Esophagus mucosa (tissue), 1 donor: Measurements from ENCODE around the gene TAF4B. TPM values are rescaled to one million over a fixed set of nuclear protein-coding genes. Genes with fewer than 3 reads are reported as not detected.
"Not testable (repeated sequence)": the region's sequence is repeated elsewhere in the genome, so short reads cannot be mapped to it uniquely, and the experiment has no call there.

Experiments
- ATAC-seq: fragments of 200-7000 bp; cut with Tn5 transposase; one replicate; pipeline ENCODE4 v1.9.1; 2020
- total RNA-seq: library from RNA; stranded (reverse); gene quantifications from one replicate; pipeline ENCODE4 v1.2.4, GENCODE V29; 2023
- donor health status: DM: yes; HTN: yes; CAD: no.

Gene TAF4B
- total RNA-seq, 1 donor from 2014 or later, result 3.3 TPM

DNA sequence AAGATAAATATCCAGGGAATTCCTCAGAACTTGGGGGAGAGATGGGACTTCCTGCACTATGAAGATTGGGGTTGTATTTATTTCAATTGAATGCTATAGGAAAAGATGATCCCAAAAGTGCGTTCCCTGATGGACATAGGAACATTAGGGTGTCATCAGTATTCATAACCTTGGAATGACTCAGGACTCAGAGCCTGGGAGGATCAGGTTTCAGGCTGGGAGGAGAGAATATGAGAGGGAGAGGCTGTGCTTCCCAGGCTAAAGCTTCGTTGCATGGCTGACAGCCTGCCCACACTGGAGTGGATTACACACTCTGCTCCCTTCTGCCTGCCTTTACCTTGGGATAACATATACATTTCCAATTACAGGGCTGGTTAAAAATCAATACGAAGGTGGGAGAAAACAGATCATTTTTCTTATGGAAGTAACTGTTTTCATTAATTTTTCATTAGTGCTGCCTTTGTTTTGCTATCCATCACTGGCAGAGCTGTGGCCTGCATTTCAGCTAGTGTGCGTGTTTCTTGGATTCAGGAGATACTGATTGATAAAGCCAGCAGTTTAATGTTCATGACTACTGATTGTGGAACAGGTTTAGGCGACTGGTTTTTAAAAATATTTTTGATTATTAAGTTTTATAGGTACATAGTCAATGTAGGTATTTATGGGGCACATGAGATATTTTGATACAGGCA, 203.4 kb downstream of the TAF4B start:
- peak; percentile 86 for ATAC-seq

DNA sequence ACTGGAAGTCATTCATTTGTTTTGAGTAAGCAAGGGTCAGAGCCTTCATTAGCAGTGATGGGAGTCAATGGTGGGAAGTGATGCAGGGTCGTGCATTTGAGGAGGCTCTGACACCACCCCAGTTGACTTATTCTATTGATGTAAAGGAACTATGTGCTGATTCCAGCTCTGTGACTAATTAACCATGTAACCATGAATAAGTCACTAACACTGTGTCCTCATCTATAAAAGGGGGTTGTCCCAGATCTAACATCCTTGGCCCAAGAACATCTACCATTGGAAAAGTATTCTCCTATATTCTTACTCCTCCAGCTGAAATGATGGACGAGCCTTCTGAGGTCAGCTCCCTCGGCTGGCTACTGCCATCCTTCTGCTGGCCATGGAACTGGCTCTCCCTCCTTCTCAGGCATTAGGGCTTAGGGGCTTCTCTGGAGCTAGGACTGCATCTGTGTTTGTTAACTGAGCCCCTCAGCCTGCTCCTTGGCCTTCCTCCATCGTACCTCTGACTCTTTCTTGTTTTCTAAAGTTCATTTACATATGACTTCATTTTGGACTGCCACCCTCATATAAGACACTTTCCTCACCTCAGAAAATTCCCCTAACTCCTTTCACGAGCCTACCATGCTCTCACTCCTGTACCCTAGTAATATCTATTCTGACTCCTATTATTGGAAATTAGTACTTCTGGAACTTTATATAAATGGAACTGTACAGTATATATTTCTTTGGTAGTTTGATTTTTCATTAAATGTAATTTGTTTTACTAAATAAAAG, 206.6 kb downstream of the TAF4B start:
- no peak for ATAC-seq

DNA sequence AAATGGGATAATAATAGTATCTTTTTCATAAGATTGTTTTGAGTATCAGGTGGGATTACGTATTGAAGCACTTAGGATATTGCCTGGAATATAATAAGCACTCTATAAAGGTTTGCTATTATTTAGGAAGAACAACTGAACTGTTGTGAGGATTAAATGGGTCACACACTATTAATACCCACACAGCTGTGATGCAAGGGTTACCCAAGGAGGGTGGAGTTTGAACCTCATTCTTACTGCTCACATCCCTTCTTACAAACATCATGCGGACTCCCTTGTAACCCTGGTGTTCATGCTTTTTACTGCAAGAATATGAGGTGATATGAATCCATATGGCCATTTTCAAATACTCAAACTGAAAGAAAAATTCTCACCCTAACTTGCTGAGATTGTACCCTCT, 208.6 kb downstream of the TAF4B start:
- ATAC-seq, result no peak

DNA sequence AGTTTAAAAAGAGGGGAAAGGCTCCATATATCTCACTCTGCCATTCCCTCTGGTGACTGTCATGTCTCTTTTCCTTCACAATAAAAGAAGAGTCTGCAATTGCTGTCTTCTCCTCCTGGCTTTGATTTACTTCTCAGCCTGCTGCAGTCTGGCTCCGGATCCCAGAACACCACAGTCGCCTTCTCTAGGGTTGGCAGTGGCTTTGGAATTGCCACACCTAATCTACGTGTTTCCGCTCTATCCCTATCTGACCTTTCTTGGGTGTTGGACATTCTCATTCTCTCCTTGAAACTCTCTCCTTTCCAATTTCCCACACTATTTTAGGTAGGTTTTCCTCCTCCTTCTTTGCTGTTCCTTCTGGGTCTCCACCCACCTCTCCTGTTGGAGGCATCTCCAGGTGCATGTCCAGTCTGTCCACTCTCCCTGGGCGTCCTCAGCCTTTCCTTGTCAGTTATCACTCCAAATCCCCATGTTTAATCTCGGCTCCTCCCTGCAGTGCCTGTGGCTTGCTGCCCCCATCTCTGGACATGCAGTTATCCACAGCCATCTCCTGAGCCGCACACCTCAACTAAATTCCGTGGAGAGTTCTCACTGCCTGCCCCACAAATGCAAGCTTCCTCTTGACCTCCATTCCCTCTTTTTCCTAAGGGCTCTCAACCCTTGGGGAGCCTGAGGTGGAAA, 209.3 kb downstream of the TAF4B start:
- no peak for ATAC-seq

DNA sequence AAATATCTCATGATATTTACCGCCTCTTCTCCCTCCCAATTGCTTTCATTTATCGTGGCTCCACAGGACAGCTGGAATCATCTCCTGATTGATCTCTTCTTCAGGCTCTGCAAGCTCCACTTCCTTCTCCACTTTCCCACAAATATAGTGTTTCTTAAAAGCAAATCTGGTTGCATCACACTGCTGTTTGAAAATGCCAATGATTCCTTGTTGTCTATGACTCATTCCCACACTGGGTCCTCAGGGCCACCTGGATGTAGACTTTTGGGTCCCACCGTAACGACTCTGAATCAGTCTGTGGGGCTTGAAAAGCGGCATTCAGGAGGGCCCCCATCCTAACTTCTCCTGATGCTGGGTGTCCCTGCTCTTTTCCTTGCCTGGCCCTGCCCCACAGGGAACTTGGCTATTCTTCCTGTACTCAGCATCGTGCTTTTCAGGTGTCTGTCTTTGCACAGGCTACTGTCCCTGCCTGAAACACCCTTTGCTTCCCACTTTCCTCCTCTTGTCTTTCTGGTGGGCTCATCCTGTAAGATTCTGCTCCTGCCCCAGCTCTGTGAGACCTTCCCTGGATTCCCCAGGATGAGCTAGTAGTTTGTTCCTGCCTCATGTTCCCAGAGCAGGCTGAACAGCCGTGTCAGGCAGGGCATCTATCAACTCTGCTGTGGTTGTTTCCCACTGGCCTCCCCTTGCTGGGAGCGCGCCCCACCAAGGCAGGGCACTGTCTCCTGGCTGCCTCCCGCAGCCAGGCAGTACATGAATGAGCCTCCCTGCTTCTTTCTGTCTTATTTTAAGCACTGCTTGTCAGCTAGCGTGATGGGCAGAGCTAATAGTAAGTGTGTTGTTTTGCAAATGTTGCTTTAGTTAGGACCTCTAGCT, 210.2 kb downstream of the TAF4B start:
- peak; percentile 37 for ATAC-seq

DNA sequence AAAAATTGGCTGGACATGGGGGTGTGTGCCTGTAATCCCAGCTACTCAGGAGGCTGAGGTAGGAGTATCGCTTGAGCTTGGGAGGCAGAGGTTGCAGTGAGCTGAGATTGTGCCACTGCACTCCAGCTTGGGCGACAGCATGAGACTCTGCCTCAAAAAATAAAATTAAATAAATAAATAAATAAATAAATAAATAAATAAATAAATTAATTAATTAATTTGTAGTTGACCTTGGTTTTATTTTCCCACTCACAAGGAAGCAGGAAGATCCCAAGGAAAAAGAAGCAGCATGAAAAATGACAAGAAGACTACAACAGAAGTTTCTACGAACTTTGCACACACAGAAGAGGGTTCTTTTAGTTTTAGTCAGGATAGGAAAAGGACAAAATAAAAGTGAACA, 211.4 kb downstream of the TAF4B start:
- not testable (repeated sequence) for ATAC-seq

DNA sequence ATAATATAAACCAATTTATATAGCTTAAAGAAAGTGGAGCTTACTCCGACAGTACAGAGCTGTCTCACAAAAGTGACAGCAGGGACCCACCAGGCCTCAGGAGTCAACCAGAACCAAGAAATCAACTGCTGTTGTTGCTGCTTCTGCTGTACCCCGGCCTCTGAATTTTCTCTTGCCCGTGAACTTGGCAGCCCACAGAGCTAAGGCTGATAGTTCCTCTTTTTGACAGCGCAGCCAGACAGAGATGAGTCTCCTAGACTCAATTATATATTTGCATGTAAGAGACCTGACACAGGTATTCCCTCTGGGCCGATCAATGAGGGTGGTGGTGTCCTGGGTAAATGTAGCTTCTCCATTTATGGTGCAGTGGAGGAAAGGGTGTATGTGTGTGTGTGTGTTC, 212.7 kb downstream of the TAF4B start:
- ATAC-seq, result peak; percentile 42

DNA sequence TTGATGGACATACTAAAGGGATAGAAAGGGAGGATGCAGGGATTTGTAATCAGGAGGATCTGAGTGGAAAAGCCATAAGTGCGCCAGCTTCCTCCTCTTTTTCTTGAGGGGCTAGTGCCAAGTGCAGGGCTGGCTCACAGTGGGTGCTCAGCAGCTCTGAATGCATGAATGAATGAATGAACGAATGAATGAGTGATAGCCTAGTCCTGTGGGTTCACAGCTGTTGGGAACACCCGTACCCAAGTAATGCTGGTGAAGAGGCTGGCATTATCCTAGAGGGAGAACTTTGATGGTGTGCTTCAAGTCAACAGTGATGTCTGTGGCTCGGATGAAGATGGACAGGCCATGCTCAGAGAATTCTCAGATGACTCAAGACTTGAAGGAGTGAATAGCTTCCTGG, 213.3 kb downstream of the TAF4B start:
- ATAC-seq, result no peak

DNA sequence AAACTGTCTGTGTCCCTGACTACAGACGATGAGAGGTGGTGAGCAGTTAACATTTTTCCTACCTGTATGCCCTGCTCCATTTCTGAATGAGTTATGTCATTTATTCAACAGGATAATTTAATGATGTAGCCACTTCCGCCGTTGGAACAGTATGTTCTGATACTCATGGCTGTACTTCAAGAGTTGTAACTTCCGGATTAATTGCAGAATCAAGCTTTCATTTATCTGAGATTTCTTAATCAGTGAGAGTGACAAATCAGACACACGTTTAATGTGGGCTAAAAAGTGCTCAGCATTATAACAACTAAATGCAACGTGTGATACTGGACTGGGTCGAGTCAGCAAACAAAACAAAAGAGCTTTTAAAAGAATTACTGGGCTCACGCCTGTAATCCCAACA, 214.4 kb downstream of the TAF4B start:
- peak; percentile 52 for ATAC-seq

Other genes with a start within 250 kb of the TAF4B start
- gene SS18, start 135.8 kb upstream of the TAF4B start, total RNA-seq, result 56.9 TPM
- not detected for gene PSMA8, start 92.6 kb upstream of the TAF4B start, total RNA-seq